Hematopoietic multipotent progenitor cell treated with erythropoietin and hydrocortisone succinate and interleukin-3 and kit ligand, for 4 days (in vitro differentiated cells): ENCODE results near the gene PDE4A.

Source experiments
- DNase-seq: peaks from one replicate; pipeline ENCODE4 v3.0.0-alpha.2; 2015

PDE4A gene

GRCh38 chr19:10468133-10468532 is 47.8 kb downstream of the PDE4A start:
- DNase-seq = no peak

DNA sequence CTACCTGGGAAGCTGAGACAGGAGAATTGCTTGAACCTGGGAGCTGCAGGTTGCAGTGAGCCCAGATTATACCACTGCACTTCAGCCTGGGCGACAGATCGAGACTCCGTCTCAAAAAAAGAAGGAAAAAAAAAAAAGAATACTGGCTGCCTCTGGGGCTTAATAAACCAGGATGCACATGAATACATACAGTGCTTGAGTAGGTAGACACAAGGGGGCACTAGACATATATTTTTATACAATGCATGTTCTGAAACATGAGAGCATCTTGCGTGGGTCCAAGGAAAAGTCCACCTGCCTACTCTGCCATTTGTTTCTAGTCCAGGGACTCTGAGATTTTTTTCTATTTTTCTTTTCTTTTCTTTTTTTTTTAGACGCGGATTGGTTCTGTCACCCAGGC is 51.6 kb downstream of the PDE4A start:
- DNase-seq = peak; percentile 86

DNA sequence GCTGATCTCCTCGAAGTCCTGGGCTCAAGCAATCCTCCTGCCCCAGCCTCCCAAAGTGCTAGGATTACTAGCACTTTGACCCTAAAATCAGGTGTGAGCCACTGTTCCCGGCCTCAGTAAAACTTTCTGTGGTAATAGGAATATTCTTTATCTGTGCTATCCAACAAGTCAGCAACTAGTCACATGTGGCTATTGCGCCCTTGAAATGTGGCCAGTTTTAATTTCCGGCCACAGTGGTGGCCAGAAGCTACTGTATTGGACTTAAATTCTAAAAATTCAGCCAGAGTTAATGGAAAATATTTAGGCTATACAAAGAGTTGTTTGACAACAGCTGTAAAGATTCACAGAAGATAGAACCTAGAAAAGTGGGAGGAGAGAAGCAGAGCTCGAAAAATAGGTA is 52.9 kb downstream of the PDE4A start:
- no peak for DNase-seq

GRCh38 chr19:10474962-10475451 is 54.7 kb downstream of the PDE4A start:
- DNase-seq = peak; percentile 71

DNA sequence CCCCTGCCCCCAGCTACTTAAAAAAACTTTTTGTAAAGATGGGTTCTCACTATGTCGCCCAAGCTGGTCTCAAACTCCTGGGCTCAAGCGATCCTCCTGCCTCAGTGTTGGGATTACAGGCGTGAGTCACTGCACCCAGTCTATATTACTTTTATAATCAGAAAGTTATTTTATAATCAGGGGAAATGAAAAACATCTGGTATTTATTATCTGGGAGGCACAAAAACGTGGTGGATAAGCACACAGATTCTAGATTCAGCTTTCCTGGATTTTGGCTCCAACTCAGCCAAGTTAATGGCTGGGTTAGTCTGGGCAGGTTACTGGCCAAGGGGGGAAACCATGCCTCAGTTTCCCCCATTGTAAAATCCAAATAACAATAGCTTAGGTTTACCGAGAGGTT is 58.1 kb downstream of the PDE4A start:
- DNase-seq = no peak

DNA sequence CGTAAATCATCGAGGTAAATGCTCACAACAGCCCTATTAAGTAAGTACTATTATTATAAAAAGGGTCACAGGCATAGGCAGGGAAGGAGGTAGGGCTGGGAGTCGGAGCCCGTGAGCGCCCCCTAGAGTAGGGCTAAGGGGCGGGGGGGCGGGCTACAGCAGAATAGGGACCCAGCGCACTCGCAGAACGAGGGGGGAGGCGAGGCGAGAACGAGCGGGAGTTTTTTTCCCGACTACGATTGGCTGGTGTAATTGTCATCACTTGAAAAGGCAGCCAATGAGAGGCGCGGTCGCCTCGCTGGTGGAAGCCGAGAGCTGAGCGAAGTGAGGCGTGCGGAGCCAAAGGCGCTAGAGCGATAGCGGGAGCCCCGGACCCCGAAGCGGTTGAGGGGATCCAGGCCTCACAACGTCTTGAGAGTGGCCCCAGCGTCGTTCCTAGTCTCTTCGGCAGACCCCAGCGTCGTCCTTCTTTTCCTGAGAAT is 58.6 kb downstream of the PDE4A start:
- DNase-seq = peak; percentile 97

GRCh38 chr19:10486551-10486950 is 66.2 kb downstream of the PDE4A start:
- DNase-seq = no peak

DNA sequence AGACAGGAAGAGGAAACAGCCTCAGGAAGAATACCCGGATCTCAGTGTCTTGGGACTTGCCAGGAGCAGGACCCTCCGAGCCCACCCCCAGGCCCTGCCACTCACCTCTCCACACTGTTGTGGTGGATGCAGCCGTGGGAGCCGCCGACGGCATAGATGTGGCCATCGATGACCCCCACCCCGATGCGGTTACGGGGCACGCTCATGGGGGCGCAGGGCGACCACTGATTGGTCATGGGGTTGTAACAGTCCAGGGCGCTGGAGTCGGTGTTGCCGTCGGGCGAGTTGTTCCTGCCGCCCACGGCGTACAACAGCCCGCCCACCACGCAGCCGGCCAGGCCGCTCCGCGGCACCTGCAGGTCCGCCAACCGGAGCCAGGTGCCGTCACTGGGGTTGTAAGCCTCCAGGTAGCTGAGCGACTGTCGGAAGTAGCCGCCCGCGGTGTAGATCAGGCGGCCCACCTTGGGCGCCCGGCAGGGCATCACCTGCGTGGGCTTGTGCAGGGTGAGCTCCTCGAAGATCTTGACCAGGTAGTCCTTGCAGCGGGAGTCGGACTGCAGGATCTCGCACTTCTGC is 71.2 kb downstream of the PDE4A start:
- DNase-seq = no peak

DNA sequence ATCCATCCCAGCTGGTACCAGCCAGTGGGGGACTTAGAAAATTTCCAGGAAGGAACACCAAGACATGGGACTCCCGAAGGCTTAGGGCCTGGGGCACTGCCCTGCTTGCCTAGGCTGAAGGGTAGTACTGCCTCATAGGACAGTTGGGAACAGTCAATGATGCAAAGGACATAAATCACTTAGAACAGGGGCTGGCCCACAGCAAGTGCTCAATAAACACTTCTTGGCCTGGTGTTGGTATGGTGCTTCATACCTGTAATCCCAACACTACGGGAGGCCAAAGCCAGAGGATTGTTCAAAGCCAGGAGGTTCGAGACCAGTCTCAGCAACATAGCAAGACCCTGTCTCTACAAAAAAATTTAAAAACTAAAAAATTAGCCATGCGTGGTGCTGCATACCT is 77.0 kb downstream of the PDE4A start:
- DNase-seq = no peak

GRCh38 chr19:10499550-10500246 is 79.4 kb downstream of the PDE4A start:
- DNase-seq = peak; percentile 22

- no peak for DNase-seq
Observed at GRCh38 chr19:10500247-10500592, 79.9 kb downstream of the PDE4A start.

DNA sequence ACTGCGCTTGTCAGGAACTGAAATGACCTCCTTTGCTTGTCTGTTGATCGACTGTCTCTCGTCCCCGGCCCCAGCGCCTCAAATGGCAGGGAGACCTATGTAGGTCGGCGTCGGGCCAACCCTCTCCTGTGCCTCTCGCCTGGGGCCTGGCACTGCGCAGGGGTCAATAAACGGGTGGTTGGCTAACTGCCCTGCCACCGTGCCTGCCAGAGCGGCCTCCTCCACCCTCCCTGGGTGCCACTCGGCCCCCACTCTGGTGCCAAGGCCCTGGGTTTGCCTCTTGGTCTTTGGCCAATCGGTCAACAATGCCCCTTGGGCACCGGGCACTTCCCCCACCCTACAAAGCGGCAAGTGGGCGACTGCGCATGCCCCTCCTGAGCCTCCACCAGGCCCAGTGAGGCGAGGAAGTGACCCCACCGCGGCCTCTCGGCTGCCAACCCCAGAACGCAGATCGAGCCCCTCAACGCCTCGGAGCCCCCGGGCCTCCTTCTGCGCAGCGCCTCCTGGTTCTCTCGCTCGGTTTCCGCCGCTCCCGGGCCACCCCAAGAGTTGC is 81.7 kb downstream of the PDE4A start:
- DNase-seq = peak; percentile 78

DNA sequence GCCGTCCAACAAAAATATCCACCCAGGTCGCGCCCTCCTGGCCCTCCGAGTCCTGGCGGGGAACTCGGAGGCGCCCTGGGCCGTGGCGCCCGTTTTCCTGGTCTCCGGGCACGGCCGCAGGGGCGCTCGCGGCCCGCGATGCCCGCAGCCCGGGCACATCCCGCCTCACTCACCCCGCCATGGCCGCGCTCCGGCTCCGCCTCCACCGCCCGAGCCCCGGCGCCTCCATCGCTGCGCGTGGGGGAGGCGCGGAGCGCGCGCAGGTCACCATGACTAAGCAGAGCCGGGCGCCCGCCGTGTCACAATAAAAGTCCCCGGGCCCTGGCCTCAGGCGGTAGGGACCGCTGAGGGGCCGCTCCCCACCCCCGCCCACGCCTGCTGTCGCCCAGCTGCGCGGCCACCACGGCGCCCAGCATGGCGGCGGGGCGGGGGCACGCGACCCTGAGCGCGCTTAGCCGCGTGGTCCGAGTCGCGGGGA is 82.2 kb downstream of the PDE4A start:
- DNase-seq = peak; percentile 98

GRCh38 chr19:10503002-10503789 is 82.9 kb downstream of the PDE4A start, which contains the start of gene KEAP1:
Gene KEAP1, minus strand, starts transcription at chr19:10503356. Its CDS starts 3,323 bp downstream, at chr19:10500033.
- DNase-seq = peak; percentile 82

DNA sequence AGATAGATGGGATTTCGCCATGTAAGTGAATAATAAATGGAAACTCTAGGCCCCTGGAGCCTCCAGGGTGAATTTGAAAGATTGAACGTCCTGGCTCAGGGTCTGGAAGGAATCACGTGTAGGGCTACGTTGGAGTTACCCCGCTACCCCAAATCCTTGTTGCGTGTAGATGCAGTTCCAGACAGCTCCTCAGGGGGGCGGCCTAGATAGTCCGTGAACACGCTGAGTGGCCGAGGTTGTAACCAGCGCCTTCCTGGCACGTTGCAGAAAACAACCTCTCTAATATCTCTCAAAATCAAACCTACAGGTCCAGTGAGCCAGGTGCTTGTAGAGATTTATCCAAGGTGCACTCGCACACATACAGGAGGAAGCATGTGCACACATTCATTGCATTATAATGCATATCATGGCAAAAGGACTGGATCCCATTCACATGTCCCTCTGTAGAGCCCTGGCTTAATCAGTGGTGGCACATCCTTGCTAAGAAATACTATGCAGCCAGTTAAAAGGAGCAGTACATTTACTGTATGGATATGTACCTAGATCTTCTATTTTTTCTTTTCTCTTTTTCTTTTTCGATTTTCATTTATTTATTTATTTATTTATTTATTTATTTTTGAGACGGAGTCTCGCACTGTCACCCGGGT is 85.4 kb downstream of the PDE4A start:
- DNase-seq = peak; percentile 91

GRCh38 chr19:10508036-10508435 is 87.7 kb downstream of the PDE4A start:
- DNase-seq = no peak

DNA sequence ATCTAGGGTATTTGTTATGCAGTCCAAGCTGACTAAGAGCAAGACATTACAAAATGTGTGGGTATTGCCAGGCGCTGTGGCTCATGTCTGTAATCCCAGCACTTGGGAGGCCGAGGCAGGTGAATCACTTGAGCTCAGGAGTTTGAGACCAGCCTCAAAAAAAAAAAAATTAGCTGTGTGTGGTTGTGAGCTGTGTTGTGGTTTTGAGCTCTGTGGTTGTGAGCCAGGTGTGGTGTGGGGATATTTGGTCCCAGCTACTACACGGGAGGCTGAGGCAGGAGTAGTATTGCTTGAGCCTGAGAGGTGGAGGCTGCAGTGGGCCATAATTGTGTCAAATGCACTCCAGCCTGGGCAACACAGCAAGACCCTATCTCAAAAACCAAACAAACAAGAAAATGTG is 88.4 kb downstream of the PDE4A start:
- DNase-seq = no peak

DNA sequence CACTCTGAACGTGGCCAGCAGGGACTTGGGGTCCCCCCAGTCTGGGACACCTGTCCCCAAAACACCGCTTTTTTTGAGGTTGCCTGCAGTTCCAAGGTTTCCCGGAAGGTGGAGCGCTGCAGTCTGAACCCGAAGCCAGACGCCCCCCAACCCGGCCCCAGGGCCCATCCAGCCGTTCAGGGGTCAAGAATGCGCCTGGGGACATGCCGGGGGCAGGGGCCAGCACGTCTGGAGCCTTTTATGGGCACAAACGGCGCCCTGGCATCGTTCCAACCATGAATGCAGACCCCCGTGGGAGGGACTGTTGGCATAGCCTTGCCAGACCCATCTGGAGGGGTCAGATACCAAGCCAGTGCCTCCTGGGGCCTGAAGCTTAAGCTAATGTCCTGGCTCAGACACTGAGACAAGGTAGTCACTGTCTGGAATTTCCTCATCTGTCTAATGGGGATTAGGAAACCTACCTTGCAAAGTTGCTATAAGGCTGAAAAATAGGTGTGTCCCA is 90.0 kb downstream of the PDE4A start:
- peak; percentile 56 for DNase-seq

GRCh38 chr19:10513223-10513622 is 92.9 kb downstream of the PDE4A start:
- no peak for DNase-seq

GRCh38 chr19:10514211-10515145 is 94.1 kb downstream of the PDE4A start:
- peak; percentile 62 for DNase-seq

DNA sequence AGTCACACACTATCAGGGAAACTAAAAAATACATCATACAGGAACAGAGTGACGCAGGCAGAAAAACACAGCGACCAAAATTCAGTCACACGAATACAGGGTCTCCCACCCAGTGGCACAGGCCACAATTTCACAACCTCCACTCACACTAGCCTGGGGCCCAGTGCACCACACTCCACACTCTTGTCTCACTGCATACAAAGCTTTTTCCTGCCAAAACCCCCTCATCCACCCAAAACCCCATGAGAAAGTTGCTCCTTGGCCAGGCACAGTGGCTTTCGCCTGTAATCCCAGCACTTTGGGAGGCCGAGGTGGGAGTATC is 95.7 kb downstream of the PDE4A start:
- no peak for DNase-seq
